Thyroid gland (tissue), 4 donors: ENCODE results near the gene RBP7.

Source experiments
- POLR2A ChIP-seq, 2 donors: fragments of 450-650 bp; IDR thresholded peaks; one replicate each; pipeline ENCODE4 v1.6.1; 2017; ENCODE audit warnings: antibody characterized with exemption in 2 of 2, mild to moderate bottlenecking in 2 of 2, moderate library complexity in 1 of 2
- TF ChIP-seq, protein P1 (sequence below), 6 experiments: fragments of 200-600 bp in 3 of 6; fragments of 450-650 bp in 3 of 6; sonication (generic) in 3 of 6; IDR thresholded peaks; one replicate each; pipeline ENCODE4 v1.5.1; 2016 to 2019; ENCODE audit warnings: antibody characterized with exemption in 6 of 6, mild to moderate bottlenecking in 2 of 6, inconsistent platforms in 1 of 6, moderate library complexity in 1 of 6

DNA sequence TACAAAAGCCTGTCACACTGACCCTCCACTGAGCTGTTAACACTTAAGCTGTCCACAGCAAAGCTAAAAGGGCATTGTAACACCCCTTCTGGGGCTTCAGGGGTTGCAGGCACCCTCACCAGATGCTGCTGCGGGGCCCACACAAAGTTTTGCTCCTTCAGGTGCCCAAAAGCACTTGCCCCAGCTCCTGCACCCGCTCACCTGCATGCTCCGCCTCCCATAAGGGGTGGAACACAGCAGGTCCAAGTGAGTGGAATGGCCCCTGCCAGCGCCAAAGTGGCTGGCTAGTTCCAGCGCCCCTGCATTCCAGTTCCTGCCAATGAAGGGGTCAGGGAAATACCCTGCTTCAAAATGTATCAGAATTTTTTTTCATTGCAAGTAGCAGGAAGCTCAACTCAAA lies 7.3 kb upstream of the RBP7 start:
- TF ChIP-seq POLR2A (IDR thresholded peaks at IDR 0.05), result no peak
- TF ChIP-seq, protein P1, sequence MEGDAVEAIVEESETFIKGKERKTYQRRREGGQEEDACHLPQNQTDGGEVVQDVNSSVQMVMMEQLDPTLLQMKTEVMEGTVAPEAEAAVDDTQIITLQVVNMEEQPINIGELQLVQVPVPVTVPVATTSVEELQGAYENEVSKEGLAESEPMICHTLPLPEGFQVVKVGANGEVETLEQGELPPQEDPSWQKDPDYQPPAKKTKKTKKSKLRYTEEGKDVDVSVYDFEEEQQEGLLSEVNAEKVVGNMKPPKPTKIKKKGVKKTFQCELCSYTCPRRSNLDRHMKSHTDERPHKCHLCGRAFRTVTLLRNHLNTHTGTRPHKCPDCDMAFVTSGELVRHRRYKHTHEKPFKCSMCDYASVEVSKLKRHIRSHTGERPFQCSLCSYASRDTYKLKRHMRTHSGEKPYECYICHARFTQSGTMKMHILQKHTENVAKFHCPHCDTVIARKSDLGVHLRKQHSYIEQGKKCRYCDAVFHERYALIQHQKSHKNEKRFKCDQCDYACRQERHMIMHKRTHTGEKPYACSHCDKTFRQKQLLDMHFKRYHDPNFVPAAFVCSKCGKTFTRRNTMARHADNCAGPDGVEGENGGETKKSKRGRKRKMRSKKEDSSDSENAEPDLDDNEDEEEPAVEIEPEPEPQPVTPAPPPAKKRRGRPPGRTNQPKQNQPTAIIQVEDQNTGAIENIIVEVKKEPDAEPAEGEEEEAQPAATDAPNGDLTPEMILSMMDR (IDR thresholded peaks at IDR 0.05), result no peak
